NCI-H82 treated with DMSO at 0.1 percent for 48 hours (cell line): ENCODE data around the gene COX7C.

Source experiments
- DNase-seq: peaks from one replicate; lab custom pipeline; 2025; ENCODE audit not compliant: unreplicated experiment; lab: John Stamatoyannopoulos, UW

COX7C gene

DNA sequence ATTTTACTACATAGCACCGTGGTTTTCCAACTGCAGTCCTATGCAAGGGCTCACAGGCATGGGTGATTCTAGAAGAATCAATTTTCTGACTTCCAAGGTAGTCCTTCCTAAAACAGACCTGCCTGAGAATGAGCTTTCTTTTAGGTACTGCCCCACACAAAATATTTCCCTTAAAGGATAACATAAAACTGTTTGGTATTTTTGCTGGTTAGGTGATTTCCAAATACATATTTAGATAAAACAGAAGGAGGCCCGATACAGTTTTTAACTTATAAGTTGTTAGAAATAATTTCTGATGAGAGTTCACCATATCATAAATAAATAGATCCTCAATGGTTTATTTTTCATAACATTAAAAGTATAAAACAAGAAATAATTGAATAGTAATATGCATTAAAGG lies 46.4 kb downstream of the COX7C start:
- no peak for DNase-seq

- no peak for DNase-seq
These were observed 48.4 kb downstream of the COX7C start for GRCh38 chr5:86665984-86666760.

DNA sequence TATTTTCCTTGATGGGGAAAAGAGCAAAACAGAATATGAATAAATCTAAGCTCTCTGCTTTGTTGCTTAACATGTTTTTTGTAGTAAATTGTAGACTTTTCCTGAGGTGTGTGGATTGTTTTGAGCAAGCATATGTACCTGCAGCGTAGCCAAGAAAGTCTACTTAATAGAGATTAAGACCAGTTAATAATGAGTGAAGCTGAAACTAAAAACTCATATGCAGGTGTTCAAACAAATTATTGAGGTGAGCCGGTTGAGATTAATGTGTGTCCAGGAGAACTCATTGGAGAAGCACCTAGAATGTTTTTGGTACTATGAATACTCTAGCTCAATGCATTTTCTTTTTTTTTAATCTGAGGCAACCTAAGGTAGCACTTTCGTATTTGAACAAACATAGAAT lies 49.2 kb downstream of the COX7C start:
- DNase-seq = no peak
